Measurements from ENCODE around the gene NKIRAS1.

The NKIRAS1 gene

GRCh38 chr3:23916886-23917678, at the start of gene NKIRAS1, which contains the start of gene RPL15:
Gene NKIRAS1 (minus strand): TSS chr3:23916990. CDS start chr3:23910904, 6,086 bp downstream.
Gene RPL15 (plus strand): TSS chr3:23917132. CDS start chr3:23917860, 728 bp downstream.
- peak; percentile 91 to 96 for DNase-seq (ENCODE audit: low read depth in 2 of 2, low spot score in 1 of 2)

DNA sequence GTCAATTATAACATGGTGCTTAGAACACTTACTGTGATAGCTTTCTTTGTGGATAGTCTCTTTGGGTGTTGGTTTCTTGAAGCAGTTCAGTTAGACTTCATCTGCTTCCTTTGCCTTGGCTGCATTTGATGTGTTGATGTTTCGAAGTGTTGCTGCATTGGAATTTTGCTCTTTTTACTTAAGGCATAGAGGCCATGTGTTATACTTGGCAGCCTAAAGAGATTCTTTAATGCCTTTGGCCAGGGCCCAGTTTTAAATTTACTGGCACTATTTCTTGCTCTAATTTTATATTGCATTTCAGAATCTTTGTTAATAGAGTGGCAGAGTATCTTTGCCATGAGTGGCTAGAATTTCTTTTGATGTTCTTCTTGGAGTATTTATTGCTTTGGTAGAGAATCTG, 49.5 kb upstream of the NKIRAS1 start:
- DNase-seq (ENCODE audit: low read depth in 2 of 2, low spot score in 1 of 2) = no peak

DNA sequence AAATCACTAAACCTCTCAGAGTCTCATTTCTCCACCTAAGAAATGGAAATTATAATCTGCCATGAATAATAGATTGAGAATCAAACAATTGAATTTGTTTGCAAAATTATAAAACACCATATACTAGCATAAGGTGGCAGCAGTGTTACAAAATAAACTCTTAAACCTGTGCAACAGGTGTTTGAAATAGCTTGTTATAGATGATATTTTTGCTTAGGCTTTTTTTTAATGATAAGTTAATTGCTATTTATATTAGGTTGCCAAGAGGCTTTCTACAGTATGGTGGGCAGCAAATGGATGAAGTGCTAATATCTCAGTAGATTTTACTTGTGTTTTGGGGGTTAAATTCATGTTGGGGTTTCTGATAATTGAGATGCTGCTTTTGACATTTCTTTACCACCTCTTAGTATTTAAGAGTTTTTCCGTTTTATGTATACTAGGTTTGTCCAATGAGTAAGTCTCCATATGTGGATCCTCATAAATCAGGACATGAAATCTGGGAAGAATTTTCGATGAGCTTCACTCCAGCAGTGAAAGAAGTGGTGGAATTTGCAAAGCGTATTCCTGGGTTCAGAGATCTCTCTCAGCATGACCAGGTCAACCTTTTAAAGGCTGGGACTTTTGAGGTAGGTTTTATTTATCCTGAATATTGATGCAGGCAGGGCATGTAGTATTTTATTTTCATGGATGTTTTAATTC, 47.9 kb upstream of the NKIRAS1 start:
- no peak for DNase-seq (ENCODE audit: low read depth in 2 of 2, low spot score in 1 of 2)

DNA sequence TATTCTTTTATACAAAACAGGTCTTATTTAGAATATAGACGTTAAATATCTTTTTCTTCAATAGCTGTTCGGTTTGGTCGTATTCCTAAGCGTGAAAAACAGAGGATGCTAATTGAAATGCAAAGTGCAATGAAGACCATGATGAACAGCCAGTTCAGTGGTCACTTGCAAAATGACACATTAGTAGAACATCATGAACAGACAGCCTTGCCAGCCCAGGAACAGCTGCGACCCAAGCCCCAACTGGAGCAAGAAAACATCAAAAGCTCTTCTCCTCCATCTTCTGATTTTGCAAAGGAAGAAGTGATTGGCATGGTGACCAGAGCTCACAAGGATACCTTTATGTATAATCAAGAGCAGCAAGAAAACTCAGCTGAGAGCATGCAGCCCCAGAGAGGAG, 45.1 kb upstream of the NKIRAS1 start:
- DNase-seq (ENCODE audit: low read depth in 2 of 2, low spot score in 1 of 2) = no peak

GRCh38 chr3:23961066-23961465, 44.3 kb upstream of the NKIRAS1 start:
- DNase-seq (ENCODE audit: low read depth in 2 of 2, low spot score in 1 of 2) = no peak

- no peak for DNase-seq (ENCODE audit: low read depth in 2 of 2, low spot score in 1 of 2)
These were observed 43.9 kb upstream of the NKIRAS1 start for GRCh38 chr3:23960649-23961048.

DNA sequence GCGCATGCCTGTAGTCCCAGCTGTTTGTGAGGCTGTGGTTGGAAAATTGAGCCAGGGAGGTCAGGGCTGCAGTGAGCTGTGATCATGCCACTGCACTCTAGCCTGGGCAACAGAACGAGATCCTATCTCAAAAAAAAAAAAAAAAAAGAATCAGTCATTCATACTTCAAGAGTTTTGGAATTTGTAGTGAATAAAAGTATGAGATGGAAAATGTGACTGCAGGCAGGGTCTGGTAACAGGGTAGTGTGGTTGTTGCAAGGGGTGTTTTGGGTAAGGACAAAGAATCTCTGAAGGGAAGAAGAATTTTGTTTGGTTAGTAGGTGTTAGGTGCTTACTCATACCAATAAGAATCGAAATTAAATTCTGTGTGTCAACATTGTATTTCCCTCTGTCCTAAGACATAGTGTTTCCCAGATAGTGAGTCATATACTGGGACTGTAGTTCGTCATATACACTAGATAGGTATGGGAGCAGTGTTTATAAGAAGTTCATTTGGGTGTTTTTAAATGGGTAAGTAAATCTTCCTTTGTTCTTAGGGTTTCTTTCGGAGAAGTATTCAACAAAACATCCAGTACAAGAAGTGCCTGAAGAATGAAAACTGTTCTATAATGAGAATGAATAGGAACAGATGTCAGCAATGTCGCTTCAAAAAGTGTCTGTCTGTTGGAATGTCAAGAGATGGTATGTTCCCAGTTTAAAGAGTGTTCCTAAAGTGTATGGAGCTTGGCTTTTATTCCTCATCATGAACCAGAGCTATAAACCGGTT, 42.5 kb upstream of the NKIRAS1 start:
- no peak for DNase-seq (ENCODE audit: low read depth in 2 of 2, low spot score in 1 of 2)

- DNase-seq (ENCODE audit: low read depth in 2 of 2, low spot score in 1 of 2) = no peak
These were observed 39.9 kb upstream of the NKIRAS1 start for GRCh38 chr3:23956701-23957100.

DNA sequence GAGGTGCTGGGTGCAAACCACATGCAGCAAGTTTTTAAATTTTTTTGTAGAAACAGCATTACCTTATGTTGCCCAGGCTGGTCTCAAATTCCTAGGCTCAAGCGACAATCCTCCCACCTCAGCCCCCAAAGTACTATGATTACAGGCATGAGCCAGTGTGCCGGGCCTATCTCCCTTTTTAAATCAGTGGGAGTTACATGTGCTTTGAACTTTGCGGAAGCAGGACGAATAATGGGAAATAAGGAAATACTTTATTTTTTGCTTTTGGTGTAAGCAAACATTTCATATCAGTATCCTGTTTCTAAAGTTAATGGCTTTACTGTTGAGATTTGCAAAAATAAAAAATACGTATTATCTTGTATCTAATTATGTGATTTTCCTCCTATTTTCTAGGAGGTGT, 37.4 kb upstream of the NKIRAS1 start:
- DNase-seq (ENCODE audit: low read depth in 2 of 2, low spot score in 1 of 2) = no peak

DNA sequence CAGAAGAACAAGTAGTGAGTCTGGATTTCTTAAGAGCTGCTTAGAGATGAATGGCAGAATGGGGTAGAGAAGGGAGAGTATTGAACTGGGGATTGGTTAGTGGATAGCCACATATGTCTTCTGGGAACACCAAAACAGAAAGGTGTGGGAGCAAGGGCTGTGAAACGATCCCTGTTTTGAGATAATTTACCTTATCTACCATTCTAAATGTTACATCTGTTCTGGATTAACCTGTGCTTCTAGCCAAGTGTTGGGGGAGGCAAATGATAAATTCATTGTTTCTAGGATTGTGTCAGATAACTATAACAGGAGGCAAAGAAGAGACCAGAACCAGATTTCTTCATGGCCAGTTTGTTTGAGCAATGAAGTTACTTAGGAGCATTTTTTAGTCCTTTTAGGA, 36.7 kb upstream of the NKIRAS1 start:
- DNase-seq (ENCODE audit: low read depth in 2 of 2, low spot score in 1 of 2) = no peak

GRCh38 chr3:23952646-23953045, 35.9 kb upstream of the NKIRAS1 start:
- no peak for DNase-seq (ENCODE audit: low read depth in 2 of 2, low spot score in 1 of 2)

DNA sequence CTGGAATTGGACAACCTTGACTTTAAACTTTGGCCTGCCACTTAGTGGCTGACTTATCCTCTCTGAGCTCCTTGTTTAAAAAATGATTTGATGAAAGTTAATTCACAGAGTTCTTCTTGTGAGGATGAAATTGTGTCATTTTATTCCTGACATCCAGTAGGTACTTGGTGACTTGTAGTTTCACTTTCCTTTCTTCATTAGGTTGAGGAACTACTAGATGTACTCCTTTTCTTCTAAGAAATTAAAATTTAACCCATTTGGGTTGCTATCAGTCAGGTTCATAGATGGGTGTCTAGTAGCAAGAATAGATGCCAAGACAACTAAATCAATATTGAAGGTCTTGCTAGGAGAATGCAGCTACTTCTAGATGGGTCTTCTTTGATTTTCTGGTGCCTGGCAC, 33.5 kb upstream of the NKIRAS1 start:
- no peak for DNase-seq (ENCODE audit: low read depth in 2 of 2, low spot score in 1 of 2)

DNA sequence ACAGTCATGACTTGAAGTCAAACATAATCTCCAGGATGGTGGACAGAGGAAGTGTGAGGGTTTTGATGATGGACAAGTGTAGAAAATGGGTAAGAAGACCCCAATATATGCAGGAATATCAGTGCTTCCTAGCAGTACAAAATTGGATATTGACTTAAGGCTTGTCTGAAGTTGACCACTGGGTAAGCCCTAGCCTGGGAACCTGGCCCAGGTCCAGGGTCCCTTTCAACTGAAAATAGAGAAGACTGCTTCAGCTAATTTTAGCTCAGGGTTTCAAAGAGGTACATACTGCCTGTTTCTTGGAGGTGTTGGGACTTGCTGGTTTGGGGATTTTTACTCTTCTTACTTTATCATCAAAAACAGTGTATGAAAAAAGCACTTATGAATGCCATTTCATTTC, 33.0 kb upstream of the NKIRAS1 start:
- DNase-seq (ENCODE audit: low read depth in 2 of 2, low spot score in 1 of 2) = no peak

DNA sequence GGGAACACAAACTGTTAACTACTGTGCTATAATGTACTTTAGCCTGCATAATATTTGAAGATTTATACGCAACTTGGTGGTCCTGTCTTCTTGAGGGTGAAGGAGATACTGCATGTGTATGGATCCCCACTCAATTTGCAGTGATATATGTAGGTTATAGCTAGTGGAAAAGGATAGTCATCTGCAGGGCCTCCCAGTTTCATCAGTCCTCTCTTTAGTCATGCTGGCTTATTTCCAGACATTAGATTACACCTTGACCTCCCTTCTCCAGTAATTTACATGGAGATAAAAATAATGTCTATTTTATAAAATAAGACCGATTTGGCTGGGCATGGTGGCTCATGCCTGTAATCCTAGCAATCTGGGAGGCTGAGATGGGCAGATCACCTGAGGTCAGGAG, 32.0 kb upstream of the NKIRAS1 start:
- DNase-seq (ENCODE audit: low read depth in 2 of 2, low spot score in 1 of 2) = no peak

DNA sequence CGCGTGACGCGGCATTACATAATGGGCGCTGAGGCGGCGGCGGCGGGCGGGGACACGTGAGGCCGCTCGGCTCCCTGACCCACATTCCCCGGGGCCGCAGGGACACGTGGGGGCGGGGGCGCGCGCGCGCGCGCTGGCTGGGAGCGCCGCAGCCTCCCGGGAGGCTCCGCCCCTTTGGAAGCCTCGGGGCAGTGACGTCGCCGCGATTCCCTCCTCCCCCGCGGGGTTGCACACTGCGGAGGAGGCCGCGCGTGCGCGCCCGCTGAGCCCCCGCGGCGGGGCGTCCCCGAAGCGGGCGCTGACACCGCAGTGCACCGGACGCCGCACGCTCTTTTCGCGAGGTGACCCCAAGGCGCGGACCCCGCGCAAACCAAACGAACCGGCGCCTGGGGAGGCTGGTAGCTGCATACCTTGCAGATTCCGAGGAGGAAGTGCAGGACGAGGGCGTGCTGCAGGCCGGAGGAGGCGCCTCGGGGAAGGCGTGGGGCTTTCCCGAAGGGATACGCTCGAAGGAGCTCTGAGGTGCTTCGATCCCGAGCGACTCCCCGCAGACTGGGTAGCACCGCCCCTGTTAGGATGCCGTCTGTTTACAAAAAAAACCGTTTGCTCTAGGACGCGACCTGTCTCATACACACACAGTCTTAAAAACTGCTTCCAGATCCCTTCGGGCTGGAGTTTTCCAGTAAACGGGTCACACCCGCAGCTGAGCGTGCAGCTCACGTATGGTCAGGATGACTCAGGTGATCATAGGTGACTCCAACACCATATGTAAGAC, 29.3 kb upstream of the NKIRAS1 start:
- DNase-seq (ENCODE audit: low read depth in 2 of 2, low spot score in 1 of 2) = peak; percentile 94 to 96

DNA sequence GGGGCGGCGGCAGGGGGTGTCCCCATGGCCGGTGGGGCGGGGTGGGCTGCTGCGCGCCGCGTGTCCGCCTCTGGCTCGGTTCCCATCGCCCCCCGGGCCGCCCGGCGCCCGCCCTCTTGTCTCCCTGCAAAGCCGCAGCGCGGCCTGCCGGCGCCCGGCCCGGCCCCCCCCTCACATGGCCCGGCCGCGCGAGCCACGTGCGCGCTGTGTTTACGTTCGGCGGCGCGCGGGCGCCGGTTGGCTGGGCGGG, 28.8 kb upstream of the NKIRAS1 start:
- DNase-seq (ENCODE audit: low read depth in 2 of 2, low spot score in 1 of 2) = no peak

GRCh38 chr3:23944861-23945662, 28.3 kb upstream of the NKIRAS1 start, which contains the start of gene NR1D2:
Gene NR1D2 (plus strand): TSS chr3:23945286. CDS start chr3:23945579, 293 bp downstream.
- peak; percentile 49 to 62 for DNase-seq (ENCODE audit: low read depth in 2 of 2, low spot score in 1 of 2)

DNA sequence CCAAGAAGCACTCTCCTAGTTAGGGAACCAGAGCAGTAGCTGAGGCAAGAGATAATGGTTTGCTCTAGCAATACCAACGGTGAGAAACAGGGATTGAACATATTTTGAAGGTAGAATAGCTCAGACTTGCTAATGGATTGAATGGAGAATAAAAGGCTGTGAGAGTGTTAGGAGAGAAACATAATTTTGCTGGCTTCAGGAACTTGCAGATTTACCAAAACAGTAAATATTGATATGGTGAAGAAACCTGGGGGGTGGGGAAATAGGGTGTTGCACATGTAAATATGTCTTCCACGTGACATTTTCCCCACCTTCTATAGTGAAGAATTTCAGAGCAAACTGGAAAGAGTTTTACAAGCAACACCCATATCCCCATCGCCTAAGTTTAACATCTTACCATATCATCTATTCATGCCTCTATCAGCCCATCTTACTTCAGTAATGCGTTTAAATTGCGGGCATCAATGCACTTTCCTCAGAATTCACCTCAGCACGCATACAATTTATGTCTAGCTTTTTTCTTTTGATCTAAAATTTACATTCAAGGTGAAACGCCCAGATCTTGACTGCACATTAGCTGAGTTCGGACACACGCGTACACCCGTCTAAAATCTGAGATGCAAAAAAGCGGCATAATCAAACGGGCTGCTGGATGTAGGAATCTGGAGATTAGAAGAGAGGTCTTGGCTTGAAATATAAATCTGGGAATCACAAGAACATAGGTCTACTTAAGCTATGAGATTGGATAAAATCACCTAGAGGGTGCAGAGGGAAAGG, 27.4 kb upstream of the NKIRAS1 start:
- DNase-seq (ENCODE audit: low read depth in 2 of 2, low spot score in 1 of 2) = no peak

DNA sequence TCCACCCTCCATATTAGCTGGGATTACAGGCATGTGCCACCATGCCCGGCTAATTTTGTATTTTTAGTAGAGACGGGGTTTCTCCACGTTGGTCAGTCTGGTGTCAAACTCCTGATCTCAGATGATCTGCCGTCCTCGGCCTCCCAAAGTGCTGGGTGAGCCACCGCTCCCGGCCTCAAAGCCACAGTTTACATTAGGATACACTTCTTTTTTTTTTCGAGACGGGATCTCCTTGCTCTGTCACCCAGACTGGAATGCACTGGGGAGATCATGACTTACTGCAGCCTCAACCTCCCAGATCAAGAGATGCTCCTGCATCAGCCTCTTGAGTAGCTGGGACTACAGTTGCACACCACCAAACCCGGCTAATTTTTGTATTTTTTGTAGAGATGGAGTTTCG, 25.8 kb upstream of the NKIRAS1 start:
- no peak for DNase-seq (ENCODE audit: low read depth in 2 of 2, low spot score in 1 of 2)

DNA sequence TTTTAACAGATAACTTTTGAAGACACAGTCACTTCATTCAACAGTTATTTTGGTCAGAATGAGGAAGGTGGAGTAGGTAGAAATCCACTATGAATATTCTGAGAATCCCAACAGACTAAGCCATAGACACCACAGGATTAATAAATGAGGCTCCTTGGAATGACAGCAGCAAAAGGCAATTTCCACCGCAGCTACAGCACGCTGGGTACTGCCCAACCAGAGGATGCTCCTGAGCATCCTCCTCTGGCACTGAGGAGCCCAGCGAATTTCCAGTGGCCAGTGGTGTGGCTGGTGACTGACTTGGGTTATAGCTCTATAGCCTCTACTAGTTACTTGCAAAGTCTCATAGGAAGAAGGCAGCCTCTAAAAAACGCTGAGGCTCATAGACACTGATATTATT, 24.6 kb upstream of the NKIRAS1 start:
- no peak for DNase-seq (ENCODE audit: low read depth in 2 of 2, low spot score in 1 of 2)

Data from stimulated activated CD8-positive, alpha-beta memory T cell treated with anti-CD3 and anti-CD28 coated beads, Interleukin-4, amount 100 ng/mL, for 1 hour (primary cell).